HEK293 (cell line): Measurements from ENCODE around the gene KIF18B.

Experiments used
- ZNF76 ChIP-seq: fragments of 450-650 bp; formaldehyde crosslinking; IDR thresholded peaks from 2 replicates; pipeline ENCODE4; 2016; ENCODE audit warnings: low read depth, missing biosample characterization, missing genetic modification characterization, borderline replicate concordance
- TF ChIP-seq, protein P1 (sequence below): fragments of 450-650 bp; formaldehyde crosslinking; IDR thresholded peaks from 2 replicates; pipeline ENCODE4 v1.5.1; 2016; ENCODE audit warnings: missing biosample characterization, missing genetic modification characterization
- TF ChIP-seq, protein P2 (sequence below): IDR thresholded peaks from 2 replicates; pipeline ENCODE4 v1.6.1; 2011; ENCODE audit warnings: mild to moderate bottlenecking, low read depth, low read length, borderline replicate concordance
- TF ChIP-seq, protein P3 (sequence below): fragments of 450-650 bp; formaldehyde crosslinking; IDR thresholded peaks from 2 replicates; pipeline ENCODE4 v1.5.1; 2016; ENCODE audit warnings: missing biosample characterization, missing genetic modification characterization

DNA sequence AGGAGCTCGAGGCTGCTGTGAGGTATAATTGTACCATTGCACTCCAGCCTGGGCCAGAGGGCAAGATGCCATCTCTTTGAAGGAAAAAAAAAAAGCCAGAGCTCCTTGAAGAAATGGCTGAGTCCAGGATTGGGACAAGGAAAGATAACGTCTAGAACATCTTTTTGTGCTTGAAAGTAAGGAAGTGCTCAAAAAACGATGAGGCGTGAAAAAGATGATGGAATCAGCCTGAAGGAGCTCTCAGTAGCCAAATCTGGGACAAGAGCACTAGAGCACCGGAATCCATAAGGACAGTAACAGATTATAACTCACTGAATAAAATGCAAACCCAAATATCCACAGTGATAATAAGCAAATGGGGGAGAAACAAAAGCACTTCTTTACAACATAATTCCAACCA lies 70.5 kb downstream of the KIF18B start:
- TF ChIP-seq, protein P1, sequence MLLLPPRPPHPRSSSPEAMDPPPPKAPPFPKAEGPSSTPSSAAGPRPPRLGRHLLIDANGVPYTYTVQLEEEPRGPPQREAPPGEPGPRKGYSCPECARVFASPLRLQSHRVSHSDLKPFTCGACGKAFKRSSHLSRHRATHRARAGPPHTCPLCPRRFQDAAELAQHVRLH (tag by site-specific recombination): no peak
- TF ChIP-seq, protein P2, sequence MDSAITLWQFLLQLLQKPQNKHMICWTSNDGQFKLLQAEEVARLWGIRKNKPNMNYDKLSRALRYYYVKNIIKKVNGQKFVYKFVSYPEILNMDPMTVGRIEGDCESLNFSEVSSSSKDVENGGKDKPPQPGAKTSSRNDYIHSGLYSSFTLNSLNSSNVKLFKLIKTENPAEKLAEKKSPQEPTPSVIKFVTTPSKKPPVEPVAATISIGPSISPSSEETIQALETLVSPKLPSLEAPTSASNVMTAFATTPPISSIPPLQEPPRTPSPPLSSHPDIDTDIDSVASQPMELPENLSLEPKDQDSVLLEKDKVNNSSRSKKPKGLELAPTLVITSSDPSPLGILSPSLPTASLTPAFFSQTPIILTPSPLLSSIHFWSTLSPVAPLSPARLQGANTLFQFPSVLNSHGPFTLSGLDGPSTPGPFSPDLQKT: no peak
- no peak for TF ChIP-seq ZNF76 (tag by site-specific recombination)
- TF ChIP-seq, protein P3, sequence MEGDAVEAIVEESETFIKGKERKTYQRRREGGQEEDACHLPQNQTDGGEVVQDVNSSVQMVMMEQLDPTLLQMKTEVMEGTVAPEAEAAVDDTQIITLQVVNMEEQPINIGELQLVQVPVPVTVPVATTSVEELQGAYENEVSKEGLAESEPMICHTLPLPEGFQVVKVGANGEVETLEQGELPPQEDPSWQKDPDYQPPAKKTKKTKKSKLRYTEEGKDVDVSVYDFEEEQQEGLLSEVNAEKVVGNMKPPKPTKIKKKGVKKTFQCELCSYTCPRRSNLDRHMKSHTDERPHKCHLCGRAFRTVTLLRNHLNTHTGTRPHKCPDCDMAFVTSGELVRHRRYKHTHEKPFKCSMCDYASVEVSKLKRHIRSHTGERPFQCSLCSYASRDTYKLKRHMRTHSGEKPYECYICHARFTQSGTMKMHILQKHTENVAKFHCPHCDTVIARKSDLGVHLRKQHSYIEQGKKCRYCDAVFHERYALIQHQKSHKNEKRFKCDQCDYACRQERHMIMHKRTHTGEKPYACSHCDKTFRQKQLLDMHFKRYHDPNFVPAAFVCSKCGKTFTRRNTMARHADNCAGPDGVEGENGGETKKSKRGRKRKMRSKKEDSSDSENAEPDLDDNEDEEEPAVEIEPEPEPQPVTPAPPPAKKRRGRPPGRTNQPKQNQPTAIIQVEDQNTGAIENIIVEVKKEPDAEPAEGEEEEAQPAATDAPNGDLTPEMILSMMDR (tag by site-specific recombination): no peak
